Measurements from ENCODE around the gene PHRF1.

The PHRF1 gene

GRCh38 chr11:557328-558132, 18.7 kb upstream of the PHRF1 start:
- DNase-seq (ENCODE audit: low spot score), result no peak

- DNase-seq (ENCODE audit: low spot score), result no peak
These were observed 17.8 kb upstream of the PHRF1 start for GRCh38 chr11:558503-558902.

- no peak for DNase-seq (ENCODE audit: low spot score)
These were observed 17.1 kb upstream of the PHRF1 start for GRCh38 chr11:559020-559620.

- no peak for DNase-seq (ENCODE audit: low spot score)
These were observed 16.5 kb upstream of the PHRF1 start for GRCh38 chr11:559712-560304.

- DNase-seq (ENCODE audit: low spot score), result peak; percentile 95
These were observed 15.7 kb upstream of the PHRF1 start, which contains the start of the genes LMNTD2 and RASSF7 for GRCh38 chr11:560305-561147. Gene LMNTD2, minus strand, starts transcription at chr11:560738. Its CDS starts 22 bp downstream, at chr11:560716. Gene RASSF7, plus strand, starts transcription at chr11:560970. Its CDS starts 799 bp downstream, at chr11:561769.

- DNase-seq (ENCODE audit: low spot score), result no peak
These were observed 14.9 kb upstream of the PHRF1 start for GRCh38 chr11:561148-562003.

- DNase-seq (ENCODE audit: low spot score), result no peak
These were observed 14.1 kb upstream of the PHRF1 start for GRCh38 chr11:562046-562645.

- DNase-seq (ENCODE audit: low spot score), result no peak
These were observed 13.0 kb upstream of the PHRF1 start for GRCh38 chr11:563066-563811.

- no peak for DNase-seq (ENCODE audit: low spot score)
These were observed 12.3 kb upstream of the PHRF1 start for GRCh38 chr11:563812-564578.

- DNase-seq (ENCODE audit: low spot score), result no peak
These were observed 10.3 kb upstream of the PHRF1 start for GRCh38 chr11:565921-566509.

- DNase-seq (ENCODE audit: low spot score), result no peak
These were observed 9.2 kb upstream of the PHRF1 start for GRCh38 chr11:567011-567628.

GRCh38 chr11:567629-568292, 8.5 kb upstream of the PHRF1 start:
- no peak for DNase-seq (ENCODE audit: low spot score)

GRCh38 chr11:568306-569157, 7.7 kb upstream of the PHRF1 start:
- peak; percentile 96 for DNase-seq (ENCODE audit: low spot score)

- no peak for DNase-seq (ENCODE audit: low spot score)
These were observed 6.9 kb upstream of the PHRF1 start for GRCh38 chr11:569158-569885.

GRCh38 chr11:571802-572185, 4.5 kb upstream of the PHRF1 start:
- DNase-seq (ENCODE audit: low spot score), result no peak

GRCh38 chr11:573146-573759, 3.0 kb upstream of the PHRF1 start:
- no peak for DNase-seq (ENCODE audit: low spot score)
